Fibroblast of lung (primary cell): Measurements from ENCODE around the gene JPH3. TPM values are rescaled to one million over a fixed set of nuclear protein-coding genes. Genes with fewer than 3 reads are reported as not detected.

Experiments used
- DNase-seq, 2 donors: peaks; one replicate each; pipeline versions ENCODE4 v3.0.0 to v3.0.0-alpha.2; 2010; ENCODE audit warnings: low read depth in 2 of 2
- H2AFZ ChIP-seq: 2 replicates; pipeline ENCODE4 v1.5.1; 2012; ENCODE audit warnings: low read length, control low read depth, inconsistent platforms
- H3K27ac ChIP-seq: 2 replicates; pipeline ENCODE4 v1.5.1; 2011; ENCODE audit warnings: low read length, control low read depth; ENCODE audit not compliant: insufficient read depth
- H3K27me3 ChIP-seq: 2 replicates; pipeline ENCODE4 v1.5.1; 2011; ENCODE audit warnings: mild to moderate bottlenecking, low read length; ENCODE audit not compliant: control insufficient read depth, insufficient read depth
- H3K36me3 ChIP-seq: 2 replicates; pipeline ENCODE4 v1.5.1; 2011; ENCODE audit warnings: low read length; ENCODE audit not compliant: control insufficient read depth, insufficient read depth
- H3K4me1 ChIP-seq: 2 replicates; pipeline ENCODE4 v1.5.1; 2011; ENCODE audit warnings: low read length; ENCODE audit not compliant: control insufficient read depth, insufficient read depth; ENCODE audit errors: extremely low read depth
- H3K4me2 ChIP-seq: 2 replicates; pipeline ENCODE4 v1.5.1; 2011; ENCODE audit warnings: low read length, control low read depth; ENCODE audit not compliant: insufficient read depth; ENCODE audit errors: extremely low read depth
- H3K4me3 ChIP-seq, 4 experiments: fragments of 200-600 bp in 1 of 4; sonication (generic) in 1 of 4; replicated peaks in 1 of 4; 2 replicates each; pipeline ENCODE4 v1.5.1; 2011 to 2016; ENCODE audit warnings: low read length in 4 of 4, low read depth in 3 of 4, mild to moderate bottlenecking in 3 of 4, control low read depth in 2 of 4, inconsistent platforms in 1 of 4, mixed read lengths in 1 of 4; ENCODE audit not compliant: insufficient read depth in 1 of 4; ENCODE audit errors: control extremely low read depth in 1 of 4
- H3K79me2 ChIP-seq: 2 replicates; pipeline ENCODE4 v1.5.1; 2012; ENCODE audit warnings: mild to moderate bottlenecking, low read length, inconsistent platforms; ENCODE audit not compliant: control insufficient read depth, insufficient read depth
- H3K9ac ChIP-seq: 2 replicates; pipeline ENCODE4 v1.5.1; 2011; ENCODE audit warnings: mild to moderate bottlenecking, low read length, control low read depth; ENCODE audit not compliant: insufficient read depth
- H3K9me3 ChIP-seq: 2 replicates; pipeline ENCODE4 v1.5.1; 2012; ENCODE audit warnings: low read depth, low read length; ENCODE audit not compliant: control insufficient read depth, insufficient read depth
- H4K20me1 ChIP-seq: 2 replicates; pipeline ENCODE4 v1.5.1; 2011; ENCODE audit warnings: low read length; ENCODE audit not compliant: control insufficient read depth, insufficient read depth; ENCODE audit errors: extremely low read depth
- EZH2 ChIP-seq: IDR thresholded peaks from 2 replicates; pipeline ENCODE4 v1.5.1; 2012; ENCODE audit warnings: low read length, control low read depth, mild to moderate bottlenecking; ENCODE audit errors: missing control alignments
- polyA plus RNA-seq, 2 donors: library from polyadenylated mRNA; depleted of rRNA in 1 of 2; stranded (reverse) in 1 of 2; unstranded in 1 of 2; fragments of >200 nt; gene quantifications; 2 replicates each; pipeline ENCODE4 v1.2.1, GENCODE V29; 2011 to 2012; ENCODE audit warnings: missing spikeins in 1 of 2
- total RNA-seq: library from RNA; depleted of rRNA; stranded (reverse); fragments of >200 nt; gene quantifications from 2 replicates; pipeline ENCODE4 v1.2.1, GENCODE V29; 2014
- TF ChIP-seq, protein P1 (sequence below), 2 donors: IDR thresholded peaks in 1 of 2; conservative IDR thresholded peaks in 1 of 2; 1 replicate in 1 of 2; 2 replicates in 1 of 2; pipeline ENCODE4 v1.5.1; 2011 to 2012; ENCODE audit warnings: low read length in 2 of 2, control low read depth in 1 of 2, inconsistent platforms in 1 of 2, low read depth in 1 of 2, mild to moderate bottlenecking in 1 of 2

The JPH3 gene
- total and polyA plus RNA-seq, 2 donors (not counting 1 experiment from before 2014, with no cell fraction given), result 0.01 TPM; not detected in 1

DNA sequence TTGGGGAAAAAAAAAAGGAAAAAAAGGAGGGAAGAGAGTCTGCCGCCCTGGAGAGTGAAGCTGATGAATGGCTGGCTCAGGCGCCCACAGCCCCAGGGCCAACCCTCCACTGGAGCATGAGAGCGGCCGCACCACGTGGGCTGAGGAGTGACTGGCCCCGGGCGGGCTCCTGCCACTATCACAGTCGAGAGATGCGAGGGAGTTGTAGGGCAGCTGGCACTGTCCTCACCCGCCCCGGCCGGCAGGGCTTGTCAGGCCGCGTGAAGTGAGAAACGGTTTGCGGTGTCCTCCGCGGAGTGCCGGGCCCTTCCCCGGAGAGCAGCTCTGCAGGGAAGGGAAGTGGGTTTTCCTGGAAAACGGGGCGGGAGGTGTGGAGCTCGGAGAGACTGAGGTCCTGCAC, 45.9 kb downstream of the JPH3 start:
- no peak overlapping the region for H3K27ac ChIP-seq
- H3K9ac ChIP-seq, result no peak overlapping the region
- no peak for DNase-seq
- no peaks in the 10 kb centered on the region for H3K9me3 ChIP-seq
- H2AFZ ChIP-seq, result no peak overlapping the region
- no peaks in the 10 kb centered on the region for H4K20me1 ChIP-seq
- no peak overlapping the region for H3K4me2 ChIP-seq
- H3K79me2 ChIP-seq, result no peaks in the 10 kb centered on the region
- no peak for TF ChIP-seq EZH2
- TF ChIP-seq, protein P1, sequence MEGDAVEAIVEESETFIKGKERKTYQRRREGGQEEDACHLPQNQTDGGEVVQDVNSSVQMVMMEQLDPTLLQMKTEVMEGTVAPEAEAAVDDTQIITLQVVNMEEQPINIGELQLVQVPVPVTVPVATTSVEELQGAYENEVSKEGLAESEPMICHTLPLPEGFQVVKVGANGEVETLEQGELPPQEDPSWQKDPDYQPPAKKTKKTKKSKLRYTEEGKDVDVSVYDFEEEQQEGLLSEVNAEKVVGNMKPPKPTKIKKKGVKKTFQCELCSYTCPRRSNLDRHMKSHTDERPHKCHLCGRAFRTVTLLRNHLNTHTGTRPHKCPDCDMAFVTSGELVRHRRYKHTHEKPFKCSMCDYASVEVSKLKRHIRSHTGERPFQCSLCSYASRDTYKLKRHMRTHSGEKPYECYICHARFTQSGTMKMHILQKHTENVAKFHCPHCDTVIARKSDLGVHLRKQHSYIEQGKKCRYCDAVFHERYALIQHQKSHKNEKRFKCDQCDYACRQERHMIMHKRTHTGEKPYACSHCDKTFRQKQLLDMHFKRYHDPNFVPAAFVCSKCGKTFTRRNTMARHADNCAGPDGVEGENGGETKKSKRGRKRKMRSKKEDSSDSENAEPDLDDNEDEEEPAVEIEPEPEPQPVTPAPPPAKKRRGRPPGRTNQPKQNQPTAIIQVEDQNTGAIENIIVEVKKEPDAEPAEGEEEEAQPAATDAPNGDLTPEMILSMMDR (conservative IDR thresholded peaks at IDR 0.05 in 1 of 2, IDR thresholded peaks at IDR 0.05 in 1 of 2; ENCODE audit: low read depth in 1 of 2, low read length in 2 of 2), result no peak
- H3K27me3 ChIP-seq, result peaks cover 9% of the 10 kb centered on the region
- H3K4me1 ChIP-seq, result no peaks in the 10 kb centered on the region
- no peaks in the 10 kb centered on the region for H3K36me3 ChIP-seq
- H3K4me3 ChIP-seq, result no peak overlapping the region

DNA sequence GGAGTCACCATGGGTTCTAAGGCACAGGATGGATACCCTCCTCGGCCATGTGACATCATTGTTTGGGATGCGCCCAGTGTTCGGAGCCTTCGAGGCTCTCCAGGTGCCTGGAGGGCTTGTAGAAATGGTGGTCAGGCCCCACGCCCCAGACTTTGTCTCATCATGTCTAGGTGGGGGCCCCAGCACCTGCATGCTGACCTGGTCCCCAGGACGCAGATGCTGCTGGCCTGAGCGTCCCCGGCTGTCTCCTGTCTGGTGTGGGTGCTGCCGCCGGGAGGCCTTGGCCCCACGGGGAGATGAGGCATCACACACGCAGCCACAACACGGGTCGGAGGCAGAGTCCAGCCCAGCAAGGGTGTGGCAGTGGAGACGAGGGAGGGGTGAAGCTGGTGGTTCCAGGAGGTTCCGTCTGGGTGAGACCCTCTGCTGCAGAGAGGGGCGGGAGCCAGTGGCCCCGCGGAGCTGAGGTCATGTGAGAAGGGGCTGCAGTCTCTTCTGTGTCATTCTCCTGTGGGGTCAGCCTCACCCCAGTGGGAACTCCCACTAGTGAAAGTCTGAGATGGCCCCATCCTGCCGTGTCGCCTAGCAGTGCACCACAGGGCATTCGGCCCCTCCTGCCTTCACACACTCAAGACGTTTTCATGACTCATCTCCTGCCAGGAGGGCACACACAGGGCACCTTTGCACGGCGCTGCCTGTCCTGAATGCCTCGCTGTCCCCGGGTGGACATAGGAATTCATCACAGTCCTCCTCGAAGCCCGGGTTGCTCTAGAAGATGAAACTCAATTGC, 46.6 kb downstream of the JPH3 start:
- TF ChIP-seq, protein P1 (conservative IDR thresholded peaks at IDR 0.05 in 1 of 2, IDR thresholded peaks at IDR 0.05 in 1 of 2; ENCODE audit: low read depth in 1 of 2, low read length in 2 of 2), result no peak
- no peak for TF ChIP-seq EZH2
- H3K27ac ChIP-seq, result no peak overlapping the region
- H2AFZ ChIP-seq, result no peak overlapping the region
- peaks cover 9% of the 10 kb centered on the region for H3K27me3 ChIP-seq
- no peak overlapping the region for H3K9ac ChIP-seq
- no peaks in the 10 kb centered on the region for H3K9me3 ChIP-seq
- H3K79me2 ChIP-seq, result no peaks in the 10 kb centered on the region
- H4K20me1 ChIP-seq, result no peaks in the 10 kb centered on the region
- no peaks in the 10 kb centered on the region for H3K36me3 ChIP-seq
- H3K4me2 ChIP-seq, result no peak overlapping the region
- DNase-seq, result no peak
- H3K4me1 ChIP-seq, result no peaks in the 10 kb centered on the region
- H3K4me3 ChIP-seq, result no peak overlapping the region

DNA sequence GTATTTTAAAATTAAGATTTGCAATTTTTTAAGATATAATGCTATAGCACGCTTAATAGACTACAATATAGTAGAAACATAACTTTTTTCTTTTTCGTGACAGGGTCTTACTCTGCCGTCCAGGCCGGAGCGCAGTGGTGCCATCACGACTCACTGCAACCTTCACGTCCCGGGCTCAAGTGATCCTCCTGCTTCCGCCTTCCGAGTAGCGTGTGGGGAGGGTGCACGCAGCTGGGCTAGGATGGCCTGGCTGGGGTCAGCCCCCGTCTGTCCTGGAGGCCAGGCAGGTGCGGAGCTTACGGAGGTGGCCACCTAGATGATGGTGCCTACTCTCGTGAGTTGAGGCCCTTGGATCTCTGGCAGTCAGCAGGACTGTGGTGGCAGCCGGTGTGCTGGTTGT, 50.1 kb downstream of the JPH3 start:
- TF ChIP-seq, protein P1 (conservative IDR thresholded peaks at IDR 0.05 in 1 of 2, IDR thresholded peaks at IDR 0.05 in 1 of 2; ENCODE audit: low read depth in 1 of 2, low read length in 2 of 2), result no peak
- TF ChIP-seq EZH2, result no peak
- H3K27me3 ChIP-seq, result peaks cover 15% of the 10 kb centered on the region

More for the DNA sequence above, 50.1 kb downstream of the JPH3 start:
- Histone ChIP-seq H3K36me3 (no peaks in the 10 kb centered on the region), H3K9ac (no peak overlapping the region), H2AFZ (no peak overlapping the region), H3K4me3 (no peak overlapping the region), H3K9me3 (no peaks in the 10 kb centered on the region), H3K4me2 (no peak overlapping the region), H3K27ac (no peak overlapping the region), H3K79me2 (no peaks in the 10 kb centered on the region), H4K20me1 (no peaks in the 10 kb centered on the region), H3K4me1 (no peaks in the 10 kb centered on the region)
- no peak for DNase-seq
